Stimulated activated CD8-positive, alpha-beta memory T cell treated with anti-CD3 and anti-CD28 coated beads, Interleukin-7, amount 100 ng/mL, for 48 hours (primary cell): Measurements from ENCODE around the gene ART1.
"Not testable (repeated sequence)": the region's sequence is repeated elsewhere in the genome, so short reads cannot be mapped to it uniquely, and the experiment has no call there.

ENCODE experiments used
- DNase-seq, 2 donors: peaks; one replicate each; pipeline ENCODE4 v3.0.0-alpha.2; 2020; ENCODE audit warnings: low read depth in 1 of 2; ENCODE audit errors: extremely low read depth in 1 of 2

The ART1 gene

GRCh38 chr11:3644817-3645235 is at the start of gene ART1:
Gene ART1, plus strand, starts transcription at chr11:3645128. Its CDS starts 14,086 bp downstream, at chr11:3659214.
- no peak for DNase-seq

- not testable (repeated sequence) for DNase-seq
Observed at GRCh38 chr11:3597743-3598142, 47.2 kb upstream of the ART1 start.

- not testable (repeated sequence) for DNase-seq
Observed at GRCh38 chr11:3600201-3600600, 44.7 kb upstream of the ART1 start.

- DNase-seq = no peak
Observed at GRCh38 chr11:3604167-3604566, 40.8 kb upstream of the ART1 start.

GRCh38 chr11:3605283-3605662 is 39.7 kb upstream of the ART1 start:
- DNase-seq = no peak

- no peak for DNase-seq
Observed at GRCh38 chr11:3605771-3606203, 39.1 kb upstream of the ART1 start.

GRCh38 chr11:3609416-3610265 is 35.3 kb upstream of the ART1 start:
- no peak for DNase-seq

GRCh38 chr11:3610846-3611245 is 34.1 kb upstream of the ART1 start:
- no peak for DNase-seq

- no peak for DNase-seq
Observed at GRCh38 chr11:3611976-3612678, 32.8 kb upstream of the ART1 start.

- DNase-seq = no peak
Observed at GRCh38 chr11:3613998-3614741, 30.8 kb upstream of the ART1 start.

- peak; percentile 15 to 53 for DNase-seq
Observed at GRCh38 chr11:3614742-3615171, 30.2 kb upstream of the ART1 start.

- DNase-seq = no peak
Observed at GRCh38 chr11:3615998-3616397, 28.9 kb upstream of the ART1 start.

- DNase-seq = no peak
Observed at GRCh38 chr11:3616721-3617460, 28.0 kb upstream of the ART1 start.

GRCh38 chr11:3617990-3618389 is 26.9 kb upstream of the ART1 start:
- DNase-seq = no peak

- no peak for DNase-seq
Observed at GRCh38 chr11:3622521-3622920, 22.4 kb upstream of the ART1 start.

GRCh38 chr11:3623121-3623520 is 21.8 kb upstream of the ART1 start:
- DNase-seq = no peak

- no peak for DNase-seq
Observed at GRCh38 chr11:3623767-3624458, 21.0 kb upstream of the ART1 start.

GRCh38 chr11:3626250-3626960 is 18.5 kb upstream of the ART1 start:
- DNase-seq = no peak

GRCh38 chr11:3627291-3627690 is 17.6 kb upstream of the ART1 start:
- no peak for DNase-seq
